NCI-H1048 (cell line): ENCODE data around the gene PTPRN2.
"Not testable (repeated sequence)": the region's sequence is repeated elsewhere in the genome, so short reads cannot be mapped to it uniquely, and the experiment has no call there.

Source experiments
- DNase-seq: peaks from one replicate; lab custom pipeline; 2025; lab: John Stamatoyannopoulos, UW

The PTPRN2 gene

GRCh38 chr7:158185653-158186052, 402.0 kb downstream of the PTPRN2 start:
- DNase-seq = no peak

GRCh38 chr7:158183431-158183830, 404.2 kb downstream of the PTPRN2 start:
- DNase-seq = no peak

GRCh38 chr7:158176561-158177173, 411.0 kb downstream of the PTPRN2 start:
- no peak for DNase-seq

- DNase-seq = no peak
Measured at GRCh38 chr7:158175779-158176178, 411.8 kb downstream of the PTPRN2 start.

- no peak for DNase-seq
Measured at GRCh38 chr7:158174947-158175346, 412.7 kb downstream of the PTPRN2 start.

GRCh38 chr7:158167373-158167772, 420.2 kb downstream of the PTPRN2 start:
- DNase-seq = no peak

- DNase-seq = no peak
Measured at GRCh38 chr7:158166386-158167340, 421.0 kb downstream of the PTPRN2 start.

- DNase-seq = no peak
Measured at GRCh38 chr7:158165711-158166110, 421.9 kb downstream of the PTPRN2 start.

GRCh38 chr7:158164101-158165095, 423.2 kb downstream of the PTPRN2 start:
- no peak for DNase-seq

GRCh38 chr7:158161194-158161593, 426.4 kb downstream of the PTPRN2 start:
- no peak for DNase-seq

- DNase-seq = no peak
Measured at GRCh38 chr7:158160199-158160598, 427.4 kb downstream of the PTPRN2 start.

GRCh38 chr7:158157460-158157859, 430.2 kb downstream of the PTPRN2 start:
- no peak for DNase-seq

GRCh38 chr7:158151273-158151672, 436.4 kb downstream of the PTPRN2 start:
- DNase-seq = not testable (repeated sequence)

- DNase-seq = no peak
Measured at GRCh38 chr7:158150234-158150633, 437.4 kb downstream of the PTPRN2 start.

GRCh38 chr7:158147431-158147830, 440.2 kb downstream of the PTPRN2 start:
- not testable (repeated sequence) for DNase-seq

GRCh38 chr7:158145370-158145769, 442.3 kb downstream of the PTPRN2 start:
- no peak for DNase-seq

- no peak for DNase-seq
Measured at GRCh38 chr7:158143196-158144120, 444.2 kb downstream of the PTPRN2 start.

GRCh38 chr7:158142657-158143056, 445.0 kb downstream of the PTPRN2 start:
- DNase-seq = no peak

GRCh38 chr7:158141806-158142518, 445.7 kb downstream of the PTPRN2 start:
- no peak for DNase-seq

GRCh38 chr7:158141221-158141582, 446.4 kb downstream of the PTPRN2 start:
- DNase-seq = no peak
